Brain microvascular endothelial cell (primary cell): Measurements from ENCODE around the gene FBN2.

Experiments
- DNase-seq: peaks from one replicate; pipeline ENCODE4 v3.0.0-alpha.2; 2020
- H3K27ac ChIP-seq: fragments of 250-450 bp; sonication (Bioruptor Pico); 2 replicates; pipeline ENCODE4 v1.5.1; 2020; ENCODE audit warnings: mild to moderate bottlenecking, moderate library complexity
- H3K27me3 ChIP-seq: fragments of 250-450 bp; sonication (Bioruptor Pico); replicated peaks from 2 replicates; pipeline ENCODE4 v1.5.1; 2020; ENCODE audit warnings: mild to moderate bottlenecking
- H3K36me3 ChIP-seq: fragments of 250-450 bp; sonication (Bioruptor Pico); replicated peaks from 2 replicates; pipeline ENCODE4 v1.5.1; 2020; ENCODE audit warnings: mild to moderate bottlenecking
- H3K4me3 ChIP-seq: 2 replicates; pipeline ENCODE4 v1.5.1; 2011; ENCODE audit warnings: low read depth, mild to moderate bottlenecking, control low read depth, low read length, moderate library complexity
- in situ Hi-C: cut with HindIII; loops from 2 replicates; pipeline ENCODE4 v1.10.0; 2017; ENCODE audit warnings: low sequenced_read_pairs, low pct_ligation_motif_present
- TF ChIP-seq, protein P1 (sequence below): IDR thresholded peaks from 2 replicates; pipeline ENCODE4 v1.5.1; 2011; ENCODE audit warnings: low read depth, mild to moderate bottlenecking, moderate library complexity, low read length, control low read depth, inconsistent platforms; ENCODE audit errors: missing control alignments

FBN2 gene

DNA sequence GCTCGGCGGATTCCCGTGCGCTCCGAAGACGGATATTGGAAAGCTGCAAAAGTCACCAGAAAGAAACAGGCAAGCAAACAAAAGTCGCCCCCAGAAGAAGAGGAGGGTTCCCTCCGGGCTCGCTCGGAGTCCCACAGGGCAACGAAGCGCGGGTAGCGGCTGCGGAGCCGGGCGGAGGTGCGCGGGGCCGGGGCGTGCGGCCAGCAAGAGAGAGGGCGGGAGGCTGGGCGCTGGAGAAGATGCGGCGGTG, at the start of gene FBN2:
Gene FBN2, minus strand, starts transcription at position 246 of the 250 bp plus-strand sequence. CDS start 642 bp downstream, outside the sequence.
- in situ Hi-C loops = no loop called here
- no peak for DNase-seq
- TF ChIP-seq, protein P1, sequence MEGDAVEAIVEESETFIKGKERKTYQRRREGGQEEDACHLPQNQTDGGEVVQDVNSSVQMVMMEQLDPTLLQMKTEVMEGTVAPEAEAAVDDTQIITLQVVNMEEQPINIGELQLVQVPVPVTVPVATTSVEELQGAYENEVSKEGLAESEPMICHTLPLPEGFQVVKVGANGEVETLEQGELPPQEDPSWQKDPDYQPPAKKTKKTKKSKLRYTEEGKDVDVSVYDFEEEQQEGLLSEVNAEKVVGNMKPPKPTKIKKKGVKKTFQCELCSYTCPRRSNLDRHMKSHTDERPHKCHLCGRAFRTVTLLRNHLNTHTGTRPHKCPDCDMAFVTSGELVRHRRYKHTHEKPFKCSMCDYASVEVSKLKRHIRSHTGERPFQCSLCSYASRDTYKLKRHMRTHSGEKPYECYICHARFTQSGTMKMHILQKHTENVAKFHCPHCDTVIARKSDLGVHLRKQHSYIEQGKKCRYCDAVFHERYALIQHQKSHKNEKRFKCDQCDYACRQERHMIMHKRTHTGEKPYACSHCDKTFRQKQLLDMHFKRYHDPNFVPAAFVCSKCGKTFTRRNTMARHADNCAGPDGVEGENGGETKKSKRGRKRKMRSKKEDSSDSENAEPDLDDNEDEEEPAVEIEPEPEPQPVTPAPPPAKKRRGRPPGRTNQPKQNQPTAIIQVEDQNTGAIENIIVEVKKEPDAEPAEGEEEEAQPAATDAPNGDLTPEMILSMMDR = no peak
- no peaks in the 10 kb centered on the region for H3K27me3 ChIP-seq
- H3K4me3 ChIP-seq = peak within 1 kb of the TSS; percentile 73
- H3K36me3 ChIP-seq = no peaks in the 10 kb centered on the region
- peak within 1 kb of the TSS; percentile 46 for H3K27ac ChIP-seq

DNA sequence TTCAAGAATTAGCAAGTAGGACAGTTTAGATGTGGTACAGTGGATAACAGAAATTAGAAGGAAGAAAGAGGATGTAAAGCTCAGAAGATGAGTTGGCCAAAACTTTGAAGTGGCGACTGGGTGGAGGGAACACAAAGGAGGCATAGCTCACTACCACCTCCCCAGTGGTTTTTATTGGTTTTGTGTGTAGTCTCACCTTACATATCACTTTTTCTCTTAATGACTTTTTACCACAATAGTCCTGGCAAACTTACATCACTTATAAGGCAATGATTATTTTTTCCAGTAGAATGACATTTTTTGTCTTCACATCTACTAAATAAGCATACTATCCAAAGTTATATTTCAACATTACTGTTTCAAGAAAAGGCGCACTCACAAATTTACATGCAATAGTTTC, 49.2 kb upstream of the FBN2 start:
- H3K27ac ChIP-seq = no peak overlapping the region
- TF ChIP-seq, protein P1 = no peak
- H3K27me3 ChIP-seq = no peaks in the 10 kb centered on the region
- no peak overlapping the region for H3K4me3 ChIP-seq
- in situ Hi-C loops = no loop called here
- no peaks in the 10 kb centered on the region for H3K36me3 ChIP-seq
- no peak for DNase-seq

DNA sequence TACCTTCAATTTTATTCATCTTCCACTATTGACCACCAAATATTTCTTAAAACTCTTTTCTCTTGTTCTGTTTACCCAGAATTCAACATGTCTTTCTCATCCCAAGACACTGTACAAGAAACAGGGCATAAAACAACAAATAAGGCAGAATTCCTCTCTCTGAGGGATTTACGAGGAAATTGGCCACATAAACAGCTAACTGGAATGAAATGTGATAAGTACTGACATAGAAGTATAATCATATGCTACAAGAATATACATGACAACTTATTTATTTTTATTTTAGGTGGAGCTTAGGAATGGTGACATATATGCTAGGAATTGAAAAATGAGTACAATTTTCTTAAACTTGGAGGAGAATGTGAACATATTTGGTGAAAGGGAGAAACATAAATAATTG, 48.8 kb upstream of the FBN2 start:
- no peak for DNase-seq
- Histone ChIP-seq H3K4me3 (no peak overlapping the region), H3K27ac (no peak overlapping the region), H3K36me3 (no peaks in the 10 kb centered on the region), H3K27me3 (no peaks in the 10 kb centered on the region)
- TF ChIP-seq, protein P1 = no peak
- in situ Hi-C loops = no loop called here

DNA sequence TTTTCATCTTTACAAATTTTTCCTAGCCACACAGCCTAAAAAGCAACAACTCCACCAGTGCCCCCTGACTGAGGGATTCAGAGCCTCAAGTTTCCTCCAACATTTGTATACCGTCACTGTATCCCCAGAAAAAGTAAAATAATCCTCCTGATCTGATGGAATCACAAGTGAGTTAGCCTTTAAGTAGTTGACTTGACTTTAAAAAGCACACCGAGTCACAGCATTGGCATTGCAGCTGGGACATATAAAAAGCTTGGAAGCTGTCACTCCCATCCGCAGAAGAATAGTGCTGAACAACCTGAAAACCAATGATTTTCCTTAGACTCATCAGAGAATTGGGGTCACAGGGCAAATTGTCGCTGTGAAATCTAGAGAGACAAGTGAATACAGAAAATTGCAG, 41.6 kb upstream of the FBN2 start:
- in situ Hi-C loops = no loop called here
- H3K4me3 ChIP-seq = no peak overlapping the region

DNA sequence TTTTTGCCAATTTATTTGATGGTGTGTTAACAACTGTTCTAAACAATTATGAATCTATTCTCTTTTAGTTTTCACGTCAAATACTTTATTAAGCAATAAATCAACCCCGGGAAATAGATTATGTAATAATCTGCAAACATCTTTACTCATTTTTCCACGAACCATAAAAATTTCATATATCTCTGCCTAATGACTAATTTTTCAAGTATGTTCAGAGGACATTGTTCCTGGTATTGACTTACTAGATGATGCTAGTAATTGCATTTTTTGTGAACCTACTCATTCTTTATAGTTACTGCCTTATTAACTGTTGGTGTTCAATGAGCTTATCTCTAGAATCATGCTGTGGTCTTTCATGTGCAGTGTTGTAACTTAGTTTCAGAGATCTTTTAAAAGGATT, 41.0 kb upstream of the FBN2 start:
- Histone ChIP-seq H3K4me3 (no peak overlapping the region), H3K36me3 (no peaks in the 10 kb centered on the region), H3K27me3 (no peaks in the 10 kb centered on the region), H3K27ac (peak overlapping the region; percentile 58)
- TF ChIP-seq, protein P1 = no peak
- in situ Hi-C loops = no loop called here
- DNase-seq = no peak

More for the DNA sequence above, 41.6 kb upstream of the FBN2 start:
- Histone ChIP-seq H3K27ac (peak overlapping the region; percentile 58), H3K27me3 (no peaks in the 10 kb centered on the region), H3K36me3 (no peaks in the 10 kb centered on the region)
- DNase-seq = no peak
- TF ChIP-seq, protein P1 = no peak

DNA sequence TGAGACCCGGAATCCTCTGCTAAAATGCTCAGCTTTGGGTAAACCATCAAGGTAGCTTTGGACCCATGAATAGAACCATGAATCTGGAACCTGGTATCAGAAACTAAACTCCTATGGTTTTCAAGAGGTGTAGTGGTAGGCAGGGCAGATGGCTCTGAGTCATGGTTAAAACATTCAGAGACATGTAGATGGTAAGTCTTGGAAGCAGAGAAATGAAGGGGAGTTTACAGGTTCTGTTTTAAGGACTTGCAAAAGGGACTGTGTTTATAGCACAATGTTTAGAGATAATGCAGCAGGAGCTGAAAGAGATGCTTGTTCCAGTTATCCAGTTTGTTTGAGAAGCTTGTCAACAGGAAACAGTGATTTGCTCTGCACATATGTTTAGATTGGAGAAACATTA, 36.0 kb upstream of the FBN2 start:
- in situ Hi-C loops = no loop called here
- TF ChIP-seq, protein P1 = no peak
- DNase-seq = no peak
- no peaks in the 10 kb centered on the region for H3K36me3 ChIP-seq
- H3K27ac ChIP-seq = no peak overlapping the region
- no peaks in the 10 kb centered on the region for H3K27me3 ChIP-seq
- H3K4me3 ChIP-seq = no peak overlapping the region
